ENCODE data around the gene SV2B. TPM values are rescaled to one million over a fixed set of nuclear protein-coding genes. Genes with fewer than 3 reads are reported as not detected.

The SV2B gene
- total and polyA plus RNA-seq, 2 experiments from 2014 or later: 0.06 to 0.76 TPM

- TF ChIP-seq ZNF114 (CRISPR knock-in tag; IDR thresholded peaks at IDR 0.05) (no peak), CTCF (conservative IDR thresholded peaks at IDR 0.05; ENCODE audit: low read depth in 2 of 2) (no peak), EZH2phosphoT487 (IDR thresholded peaks at IDR 0.05; ENCODE audit: unreplicated experiment) (no peak), ETS1 (IDR thresholded peaks at IDR 0.05) (no peak), ZNF331 (CRISPR knock-in tag; IDR thresholded peaks at IDR 0.05; ENCODE audit: low read depth) (no peak)
These were observed 134.7 kb downstream of the SV2B start (continued) for GRCh38 chr15:91234759-91235158.

- no peak overlapping the region for H2AFZ ChIP-seq
- H3K27me3 ChIP-seq (ENCODE audit: insufficient read depth): no peaks in the 10 kb centered on the region
- Mint-ChIP-seq H3K27me3 (ENCODE audit: insufficient read depth, low read depth, poor library complexity) (peaks cover 1% of the 10 kb centered on the region), H3K36me3 (ENCODE audit: low read depth) (no peaks in the 10 kb centered on the region), H3K9me3 (no peaks in the 10 kb centered on the region), H3K4me3 (no peak overlapping the region), H3K27ac (no peak overlapping the region), H3K4me1 (no peaks in the 10 kb centered on the region)
- no peak overlapping the region for H3K4me3 ChIP-seq
- H3K27ac ChIP-seq (ENCODE audit: low read depth): no peak overlapping the region
- peak; percentile 21 for DNase-seq (ENCODE audit: low spot score)
- no peaks in the 10 kb centered on the region for H3K4me1 ChIP-seq (ENCODE audit: insufficient read depth)
- peak in 1 of 2 experiments; percentile 35; a peak in 1 of 4 replicates for TF ChIP-seq CTCF (conservative IDR thresholded peaks at IDR 0.05; ENCODE audit: low read depth in 2 of 2)
- no peak for TF ChIP-seq ZNF114 (CRISPR knock-in tag; IDR thresholded peaks at IDR 0.05)
- no peaks in the 10 kb centered on the region for H3F3A ChIP-seq (replicated peaks; ENCODE audit: low read depth)
- no peak for ATAC-seq
- H4K20me1 ChIP-seq (replicated peaks; ENCODE audit: insufficient read depth): no peaks in the 10 kb centered on the region
- no peaks in the 10 kb centered on the region for H3K36me3 ChIP-seq (ENCODE audit: insufficient read depth)
- no peaks in the 10 kb centered on the region for H3K9me2 ChIP-seq (ENCODE audit: insufficient read depth)
- no peak overlapping the region for H3K4me2 ChIP-seq
- no peaks in the 10 kb centered on the region for H3K79me2 ChIP-seq (replicated peaks; ENCODE audit: insufficient read depth)
These were observed 135.3 kb downstream of the SV2B start for GRCh38 chr15:91235376-91235775.

- Histone ChIP-seq H4K20me1 (replicated peaks; ENCODE audit: insufficient read depth) (no peaks in the 10 kb centered on the region), H3K27ac (ENCODE audit: low read depth) (no peak overlapping the region), H3K27me3 (ENCODE audit: insufficient read depth) (no peaks in the 10 kb centered on the region), H3F3A (replicated peaks; ENCODE audit: low read depth) (no peaks in the 10 kb centered on the region), H2AFZ (no peak overlapping the region), H3K4me2 (no peak overlapping the region), H3K79me2 (replicated peaks; ENCODE audit: insufficient read depth) (no peaks in the 10 kb centered on the region), H3K4me3 (no peak overlapping the region), H3K4me1 (ENCODE audit: insufficient read depth) (no peaks in the 10 kb centered on the region), H3K9me2 (ENCODE audit: insufficient read depth) (0 out of 2 replicates have a peak, but pooled peaks cover 5% of the 10 kb centered on the region), H3K36me3 (ENCODE audit: insufficient read depth) (no peaks in the 10 kb centered on the region)
- no peaks in the 10 kb centered on the region for H3K36me3 Mint-ChIP-seq (ENCODE audit: low read depth)
- no peak overlapping the region for H3K27ac Mint-ChIP-seq
- no peaks in the 10 kb centered on the region for H3K27me3 Mint-ChIP-seq (ENCODE audit: insufficient read depth, low read depth, poor library complexity)
- ATAC-seq (no peak), DNase-seq (ENCODE audit: low spot score) (no peak)
- H3K4me1 Mint-ChIP-seq: no peaks in the 10 kb centered on the region
- no peak overlapping the region for H3K4me3 Mint-ChIP-seq
- H3K9me3 Mint-ChIP-seq: no peaks in the 10 kb centered on the region
- TF ChIP-seq STAT1 (IDR thresholded peaks at IDR 0.05; ENCODE audit: unreplicated experiment) (no peak), EZH2phosphoT487 (IDR thresholded peaks at IDR 0.05; ENCODE audit: unreplicated experiment) (no peak), JUNB (IDR thresholded peaks at IDR 0.05; ENCODE audit: unreplicated experiment) (no peak), CREB1 (CRISPR knock-in tag; IDR thresholded peaks at IDR 0.05; ENCODE audit: low read depth) (no peak), NANOG (IDR thresholded peaks at IDR 0.05; ENCODE audit: borderline replicate concordance) (no peak), POLR2AphosphoS5 (IDR thresholded peaks at IDR 0.05; ENCODE audit: low read depth) (no peak)
These were observed 137.4 kb downstream of the SV2B start for GRCh38 chr15:91237445-91237844.
